ENCODE measurements around the gene GRAMD1A. TPM values are rescaled to one million over a fixed set of nuclear protein-coding genes. Genes with fewer than 3 reads are reported as not detected.

GRAMD1A gene
- total RNA-seq, 1 donor from 2014 or later, result 61.9 TPM

DNA sequence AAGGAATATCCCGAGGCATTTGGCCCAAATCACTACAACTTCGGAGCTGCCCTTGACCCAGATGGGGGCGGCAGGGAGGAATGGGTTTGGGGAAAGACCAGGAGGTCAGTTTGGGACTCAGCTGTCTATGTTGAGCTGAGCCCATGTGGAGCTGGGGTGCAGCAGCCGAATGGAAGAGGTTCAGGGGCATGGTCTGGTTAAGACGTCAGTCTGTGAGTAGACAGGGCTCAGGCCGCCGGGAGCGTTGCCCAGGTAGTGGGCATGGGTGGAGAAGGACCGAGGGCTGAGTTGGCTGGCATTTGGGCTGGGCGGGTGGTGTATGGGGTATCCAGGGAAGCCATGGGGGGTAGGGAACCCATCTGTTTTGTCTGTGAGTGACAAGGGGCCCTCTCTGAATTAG is 20.9 kb downstream of the GRAMD1A start:
- H3K9me3 ChIP-seq, result no peaks in the 10 kb centered on the region
- no peaks in the 10 kb centered on the region for H3K27me3 ChIP-seq
- no peak for DNase-seq (ENCODE audit: extremely low spot score in 2 of 2)
- H3K4me1 ChIP-seq, result no peaks in the 10 kb centered on the region
- H3K4me3 ChIP-seq, result no peak overlapping the region
- H3K36me3 ChIP-seq, result peaks cover 6 to 78% of the 10 kb centered on the region in 2 donors
- H3K27ac ChIP-seq, result no peak overlapping the region
- TF ChIP-seq POLR2A (IDR thresholded peaks at IDR 0.05) (no peak), POLR2AphosphoS5 (IDR thresholded peaks at IDR 0.05; ENCODE audit: insufficient read depth in 1 of 2, low read depth in 1 of 2) (no peak)
- TF ChIP-seq, protein P1, sequence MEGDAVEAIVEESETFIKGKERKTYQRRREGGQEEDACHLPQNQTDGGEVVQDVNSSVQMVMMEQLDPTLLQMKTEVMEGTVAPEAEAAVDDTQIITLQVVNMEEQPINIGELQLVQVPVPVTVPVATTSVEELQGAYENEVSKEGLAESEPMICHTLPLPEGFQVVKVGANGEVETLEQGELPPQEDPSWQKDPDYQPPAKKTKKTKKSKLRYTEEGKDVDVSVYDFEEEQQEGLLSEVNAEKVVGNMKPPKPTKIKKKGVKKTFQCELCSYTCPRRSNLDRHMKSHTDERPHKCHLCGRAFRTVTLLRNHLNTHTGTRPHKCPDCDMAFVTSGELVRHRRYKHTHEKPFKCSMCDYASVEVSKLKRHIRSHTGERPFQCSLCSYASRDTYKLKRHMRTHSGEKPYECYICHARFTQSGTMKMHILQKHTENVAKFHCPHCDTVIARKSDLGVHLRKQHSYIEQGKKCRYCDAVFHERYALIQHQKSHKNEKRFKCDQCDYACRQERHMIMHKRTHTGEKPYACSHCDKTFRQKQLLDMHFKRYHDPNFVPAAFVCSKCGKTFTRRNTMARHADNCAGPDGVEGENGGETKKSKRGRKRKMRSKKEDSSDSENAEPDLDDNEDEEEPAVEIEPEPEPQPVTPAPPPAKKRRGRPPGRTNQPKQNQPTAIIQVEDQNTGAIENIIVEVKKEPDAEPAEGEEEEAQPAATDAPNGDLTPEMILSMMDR (IDR thresholded peaks at IDR 0.05), result no peak
- intact Hi-C loops (cut with DNase I), result no loop called here

DNA sequence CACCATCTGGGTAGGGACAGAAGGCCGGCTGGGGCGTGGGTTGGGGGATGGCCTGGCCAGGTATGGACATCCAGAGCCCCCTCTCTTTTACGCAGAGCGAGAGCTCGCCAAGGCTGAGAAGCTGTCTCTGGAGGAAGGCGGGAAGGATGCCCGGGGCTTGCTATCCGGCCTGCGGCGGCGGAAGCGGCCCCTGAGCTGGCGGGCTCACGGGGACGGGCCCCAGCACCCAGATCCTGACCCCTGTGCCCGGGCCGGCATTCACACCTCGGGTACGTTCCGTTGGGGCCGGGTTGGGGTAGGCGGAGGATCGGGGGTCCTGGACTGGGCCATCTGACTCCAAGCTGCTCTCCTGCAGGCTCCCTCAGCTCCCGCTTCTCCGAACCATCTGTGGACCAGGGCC is 21.5 kb downstream of the GRAMD1A start:
- H3K9me3 ChIP-seq, result no peaks in the 10 kb centered on the region
- intact Hi-C loops (cut with DNase I), result no loop called here
- H3K27ac ChIP-seq, result no peak overlapping the region
- DNase-seq (ENCODE audit: extremely low spot score in 2 of 2), result no peak
- H3K36me3 ChIP-seq, result peaks cover 6 to 74% of the 10 kb centered on the region in 2 donors
- TF ChIP-seq, protein P1 (IDR thresholded peaks at IDR 0.05), result no peak
- TF ChIP-seq POLR2A (IDR thresholded peaks at IDR 0.05), result no peak
- TF ChIP-seq POLR2AphosphoS5 (IDR thresholded peaks at IDR 0.05; ENCODE audit: insufficient read depth in 1 of 2, low read depth in 1 of 2), result no peak
- no peak overlapping the region for H3K4me3 ChIP-seq
- no peaks in the 10 kb centered on the region for H3K27me3 ChIP-seq
- no peaks in the 10 kb centered on the region for H3K4me1 ChIP-seq

DNA sequence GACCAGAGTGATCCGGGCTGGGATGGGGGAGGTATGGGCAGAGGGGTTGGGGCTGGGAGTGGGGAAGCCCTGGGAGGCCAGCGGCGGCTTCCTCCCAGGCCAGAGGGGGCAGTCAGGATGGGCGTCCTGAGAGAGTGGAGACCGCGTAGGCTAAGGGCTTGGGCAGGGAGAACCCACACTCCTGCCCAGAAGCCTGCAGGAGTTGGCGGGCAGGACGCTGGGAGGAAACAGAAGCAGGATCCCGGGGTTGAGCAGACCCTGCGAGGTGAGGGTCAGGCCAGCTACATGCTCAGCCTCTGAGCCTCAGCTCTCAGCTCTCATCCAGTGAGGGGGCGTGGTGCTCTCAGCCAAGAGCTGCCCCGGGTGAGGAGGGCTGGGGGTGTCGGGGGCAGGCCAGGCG is 22.3 kb downstream of the GRAMD1A start:
- Histone ChIP-seq H3K4me3 (no peak overlapping the region), H3K27ac (no peak overlapping the region), H3K4me1 (no peaks in the 10 kb centered on the region), H3K36me3 (peaks cover 6 to 68% of the 10 kb centered on the region in 2 donors), H3K9me3 (no peaks in the 10 kb centered on the region), H3K27me3 (no peaks in the 10 kb centered on the region)
- no peak for DNase-seq (ENCODE audit: extremely low spot score in 2 of 2)
- TF ChIP-seq POLR2A (IDR thresholded peaks at IDR 0.05) (no peak), POLR2AphosphoS5 (IDR thresholded peaks at IDR 0.05; ENCODE audit: insufficient read depth in 1 of 2, low read depth in 1 of 2) (no peak)
- TF ChIP-seq, protein P1 (IDR thresholded peaks at IDR 0.05), result no peak
- intact Hi-C loops (cut with DNase I), result no loop called here

DNA sequence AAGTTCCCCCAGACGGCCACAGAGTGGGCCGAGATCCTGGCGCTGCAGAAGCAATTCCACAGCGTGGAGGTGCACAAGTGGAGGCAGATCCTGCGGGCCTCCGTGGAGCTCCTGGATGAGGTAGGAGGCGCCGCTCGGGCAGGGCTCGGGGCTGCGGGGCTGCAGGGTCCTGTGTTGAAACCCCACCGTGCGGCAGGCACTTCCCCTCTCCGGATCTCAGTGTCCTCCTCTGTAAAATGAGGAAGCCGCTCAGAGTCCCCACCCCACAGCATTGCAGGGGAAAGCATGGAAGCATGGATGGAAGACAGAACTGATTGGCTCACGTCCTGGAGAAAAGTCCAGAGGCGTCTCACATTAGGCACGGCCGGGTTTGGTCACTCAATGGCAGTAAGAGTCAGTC is 23.3 kb downstream of the GRAMD1A start:
- Histone ChIP-seq H3K27me3 (no peaks in the 10 kb centered on the region), H3K4me1 (no peaks in the 10 kb centered on the region), H3K9me3 (no peaks in the 10 kb centered on the region), H3K36me3 (peaks cover 6 to 60% of the 10 kb centered on the region in 2 donors), H3K27ac (no peak overlapping the region), H3K4me3 (no peak overlapping the region)
- TF ChIP-seq, protein P1 (IDR thresholded peaks at IDR 0.05), result no peak
- no peak for TF ChIP-seq POLR2A (IDR thresholded peaks at IDR 0.05)
- no peak for TF ChIP-seq POLR2AphosphoS5 (IDR thresholded peaks at IDR 0.05; ENCODE audit: insufficient read depth in 1 of 2, low read depth in 1 of 2)
- intact Hi-C loops (cut with DNase I), result no loop called here
- DNase-seq (ENCODE audit: extremely low spot score in 2 of 2), result no peak

DNA sequence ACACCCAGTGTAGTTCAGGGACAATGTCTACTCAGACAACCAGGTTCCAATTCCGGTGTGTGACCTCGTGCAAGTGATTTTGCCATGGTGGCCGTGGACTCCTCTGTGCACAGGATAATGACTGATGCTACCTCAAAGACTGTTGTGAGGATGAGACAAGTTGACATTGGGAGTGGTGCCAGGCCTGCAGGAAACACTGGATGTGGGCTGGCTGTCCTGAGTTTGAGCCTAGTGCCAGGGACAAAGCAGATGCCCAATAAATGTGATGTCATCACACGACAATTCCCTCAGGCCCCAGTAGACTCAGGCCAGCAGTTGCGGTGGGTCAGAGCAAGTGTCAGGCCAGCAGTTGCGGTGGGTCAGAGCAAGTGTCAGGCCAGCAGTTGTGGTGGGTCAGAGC is 24.0 kb downstream of the GRAMD1A start:
- no peak for TF ChIP-seq POLR2AphosphoS5 (IDR thresholded peaks at IDR 0.05; ENCODE audit: insufficient read depth in 1 of 2, low read depth in 1 of 2)
- TF ChIP-seq POLR2A (IDR thresholded peaks at IDR 0.05), result no peak
- TF ChIP-seq, protein P1 (IDR thresholded peaks at IDR 0.05), result no peak
- H3K27me3 ChIP-seq, result no peaks in the 10 kb centered on the region
- peaks cover 6 to 55% of the 10 kb centered on the region in 2 donors for H3K36me3 ChIP-seq
- intact Hi-C loops (cut with DNase I), result no loop called here
- no peak overlapping the region for H3K27ac ChIP-seq
- H3K4me1 ChIP-seq, result no peaks in the 10 kb centered on the region
- no peak overlapping the region for H3K4me3 ChIP-seq
- DNase-seq (ENCODE audit: extremely low spot score in 2 of 2), result no peak
- H3K9me3 ChIP-seq, result no peaks in the 10 kb centered on the region

Measured in vagina (tissue), 2 donors.